Endothelial cell of umbilical vein (primary cell): Measurements from ENCODE around the gene MPLKIP.
"Not testable (repeated sequence)": the region's sequence is repeated elsewhere in the genome, so short reads cannot be mapped to it uniquely, and the experiment has no call there.

Experiments used
- CTCF ChIP-seq, 2 donors: IDR thresholded peaks; 1 replicate in 1 of 2; 2 replicates in 1 of 2; pipeline ENCODE4 v1.5.1; 2011; ENCODE audit warnings: low read length in 2 of 2, mild to moderate bottlenecking in 2 of 2, moderate library complexity in 2 of 2, control low read depth in 1 of 2, inconsistent platforms in 1 of 2, low read depth in 1 of 2; ENCODE audit not compliant: insufficient read depth in 1 of 2; ENCODE audit errors: extremely low read depth in 1 of 2
- EZH2 ChIP-seq: IDR thresholded peaks from 2 replicates; pipeline ENCODE4 v1.6.1; 2012; ENCODE audit warnings: borderline replicate concordance, low read depth, mild to moderate bottlenecking, moderate library complexity, low read length, inconsistent platforms; ENCODE audit not compliant: severe bottlenecking
- FOS ChIP-seq: IDR thresholded peaks from 2 replicates; pipeline ENCODE4 v1.6.1; 2011; ENCODE audit warnings: mild to moderate bottlenecking, low read length, moderate library complexity, borderline replicate concordance; ENCODE audit not compliant: insufficient read depth
- GATA2 ChIP-seq: IDR thresholded peaks from 2 replicates; pipeline ENCODE4 v1.7.0; 2011; ENCODE audit warnings: low read depth, mild to moderate bottlenecking, moderate library complexity, mixed read lengths, low read length; ENCODE audit not compliant: insufficient read length, insufficient read depth
- JUN ChIP-seq: IDR thresholded peaks from 2 replicates; pipeline ENCODE4 v1.6.1; 2011; ENCODE audit warnings: borderline replicate concordance, low read depth; ENCODE audit not compliant: insufficient read length, insufficient read depth
- MAX ChIP-seq: IDR thresholded peaks from 2 replicates; pipeline ENCODE4 v1.6.1; 2011; ENCODE audit not compliant: insufficient read depth, insufficient read length
- MYC ChIP-seq: IDR thresholded peaks from one replicate; pipeline ENCODE4 v1.6.1; 2011; ENCODE audit warnings: mild to moderate bottlenecking, low read depth, low read length
- POLR2A ChIP-seq: IDR thresholded peaks from 2 replicates; pipeline ENCODE4 v1.6.1; 2012; ENCODE audit warnings: low read depth, mild to moderate bottlenecking, control low read depth, low read length
- POLR2AphosphoS5 ChIP-seq: IDR thresholded peaks from 2 replicates; pipeline ENCODE4 v1.6.1; 2012; ENCODE audit warnings: low read depth, mild to moderate bottlenecking, control low read depth, low read length, moderate library complexity; ENCODE audit not compliant: insufficient read depth

- TF ChIP-seq CTCF (IDR thresholded peaks at IDR 0.05; ENCODE audit: extremely low read depth in 1 of 2, insufficient read depth in 1 of 2, low read depth in 1 of 2, low read length in 2 of 2); JUN; MAX; POLR2AphosphoS5; EZH2; GATA2; POLR2A; MYC; FOS: not testable (repeated sequence)
Measured at GRCh38 chr7:40145596-40146130, 11.2 kb upstream of the MPLKIP start.
